Cardiac fibroblast (primary cell): ENCODE measurements around the gene SH2D7.
A peak's percentile ranks its signal among the peaks of the same experiment; 100 is the strongest.

ENCODE experiments used
- DNase-seq, 2 donors: peaks; one replicate each; pipeline versions ENCODE4 v3.0.0 to v3.0.0-alpha.2; 2010; ENCODE audit warnings: low read depth in 2 of 2
- H3K4me3 ChIP-seq, 2 donors: replicated peaks in 1 of 2; 1 replicate in 1 of 2; 2 replicates in 1 of 2; pipeline ENCODE4 v1.5.1; 2011; ENCODE audit warnings: low read depth in 2 of 2, low read length in 2 of 2, mild to moderate bottlenecking in 2 of 2, moderate library complexity in 1 of 2
- CTCF ChIP-seq: IDR thresholded peaks from one replicate; pipeline ENCODE4 v1.5.1; 2011; ENCODE audit warnings: low read depth, mild to moderate bottlenecking, low read length, inconsistent platforms

Gene SH2D7

GRCh38 chr15:78083687-78084448 is 8.5 kb upstream of the SH2D7 start:
- H3K4me3 ChIP-seq, result no peak overlapping the region
- no peak for TF ChIP-seq CTCF
- no peak for DNase-seq

GRCh38 chr15:78084449-78084750 is 8.0 kb upstream of the SH2D7 start:
- TF ChIP-seq CTCF, result no peak
- DNase-seq, result no peak
- H3K4me3 ChIP-seq, result no peak overlapping the region

- H3K4me3 ChIP-seq, result no peak overlapping the region
- TF ChIP-seq CTCF, result no peak
- DNase-seq, result peak; percentile 85
Measured at GRCh38 chr15:78085928-78086327, 6.4 kb upstream of the SH2D7 start.

GRCh38 chr15:78087951-78088772 is 4.2 kb upstream of the SH2D7 start:
- DNase-seq, result peak in 1 of 2 donors; percentile 33
- no peak overlapping the region for H3K4me3 ChIP-seq

GRCh38 chr15:78088773-78089080 is 3.6 kb upstream of the SH2D7 start:
- H3K4me3 ChIP-seq, result no peak overlapping the region
- no peak for TF ChIP-seq CTCF
- DNase-seq, result no peak

More at GRCh38 chr15:78087951-78088772, 4.2 kb upstream of the SH2D7 start:
- no peak for TF ChIP-seq CTCF

- H3K4me3 ChIP-seq, result no peak overlapping the region
- no peak for DNase-seq
- TF ChIP-seq CTCF, result no peak
Measured at GRCh38 chr15:78090422-78091063, 1.8 kb upstream of the SH2D7 start.
